PC-3 (cell line): Measurements from ENCODE around the gene FOSL1. TPM values are rescaled to one million over a fixed set of nuclear protein-coding genes. Genes with fewer than 3 reads are reported as not detected.

Experiments used
- ATAC-seq: fragments of 200-7000 bp; cut with Tn5 transposase; 2 replicates; pipeline ENCODE4 v1.9.1; 2020; ENCODE audit warnings: mild to moderate bottlenecking, moderate library complexity
- BruUV-seq: library from RNA; stranded (reverse); fragments of 400-500 nt; replicated peaks from 2 replicates; lab custom pipeline; 2021; lab: Mats Ljungman, UMichigan
- CTCF ChIA-PET: fragments of 300-600 bp; sonication (Branson Sonifier 250); formaldehyde crosslinking; loops from one replicate; lab custom pipeline; 2022; ENCODE audit warnings: antibody characterized with exemption; lab: Charles Lee
- POLR2A ChIA-PET: fragments of 300-600 bp; sonication (Branson Sonifier 250); formaldehyde crosslinking; loops from one replicate; lab custom pipeline; 2022; ENCODE audit warnings: antibody characterized with exemption; ENCODE audit not compliant: unreplicated experiment; lab: Charles Lee
- DNase-seq: peaks from one replicate; pipeline ENCODE4 v3.0.0-alpha.2; 2015
- H2AFZ ChIP-seq: fragments of 300-600 bp; sonication (generic); 2 replicates; pipeline ENCODE4 v1.6.0; 2016; ENCODE audit warnings: antibody characterized with exemption, low read length
- H3F3A ChIP-seq: fragments of 300-600 bp; sonication (generic); one replicate; pipeline ENCODE4 v1.6.0; 2017; ENCODE audit warnings: antibody characterized with exemption, low read length, control low read depth, mild to moderate bottlenecking; ENCODE audit not compliant: unreplicated experiment
- H3K27ac ChIP-seq: fragments of 300-600 bp; sonication (generic); 2 replicates; pipeline ENCODE4 v1.5.1; 2016; ENCODE audit warnings: mild to moderate bottlenecking, low read length
- H3K27me3 ChIP-seq: fragments of 300-600 bp; sonication (generic); 2 replicates; pipeline ENCODE4 v1.6.1; 2016; ENCODE audit warnings: low read length, mixed read lengths
- H3K36me3 ChIP-seq: fragments of 300-600 bp; sonication (generic); 2 replicates; pipeline ENCODE4 v1.6.1; 2016; ENCODE audit warnings: low read depth, mixed run types, low read length, mixed read lengths
- H3K4me1 ChIP-seq: fragments of 300-600 bp; sonication (generic); 2 replicates; pipeline ENCODE4 v1.5.1; 2016; ENCODE audit warnings: low read length; ENCODE audit not compliant: insufficient read depth
- H3K4me2 ChIP-seq: fragments of 300-600 bp; sonication (generic); 2 replicates; pipeline ENCODE4 v1.6.0; 2016; ENCODE audit warnings: low read length
- H3K4me3 ChIP-seq: fragments of 300-600 bp; sonication (generic); 2 replicates; pipeline ENCODE4 v1.5.1; 2016; ENCODE audit warnings: mild to moderate bottlenecking, low read length, mixed read lengths
- H3K79me2 ChIP-seq: fragments of 300-600 bp; sonication (generic); 2 replicates; pipeline ENCODE4 v1.6.1; 2017; ENCODE audit warnings: low read length, mixed read lengths
- H3K9ac ChIP-seq: fragments of 300-600 bp; sonication (generic); 2 replicates; pipeline ENCODE4 v1.6.0; 2016; ENCODE audit warnings: mild to moderate bottlenecking, low read length
- H3K9me2 ChIP-seq: fragments of 300-600 bp; sonication (generic); replicated peaks from 2 replicates; pipeline ENCODE4 v1.6.1; 2016; ENCODE audit warnings: mixed run types, low read length, mixed read lengths
- H3K9me3 ChIP-seq: fragments of 300-600 bp; sonication (generic); 2 replicates; pipeline ENCODE4 v1.6.1; 2016; ENCODE audit warnings: low read length, mixed read lengths
- H4K20me1 ChIP-seq: fragments of 300-600 bp; sonication (generic); 2 replicates; pipeline ENCODE4 v1.6.1; 2016; ENCODE audit warnings: low read length, mixed read lengths
- EZH2 ChIP-seq: fragments of 300-600 bp; sonication (generic); IDR thresholded peaks from one replicate; pipeline ENCODE4 v1.6.1; 2017; ENCODE audit warnings: antibody characterized with exemption, mild to moderate bottlenecking, low read length; ENCODE audit not compliant: unreplicated experiment
- EZH2phosphoT487 ChIP-seq: fragments of 300-600 bp; sonication (generic); IDR thresholded peaks from 2 replicates; pipeline ENCODE4 v1.6.1; 2018; ENCODE audit warnings: mild to moderate bottlenecking, antibody characterized with exemption, low read length, borderline replicate concordance
- intact Hi-C: fragments of 100-400 bp; cut with micrococcal nuclease; formaldehyde crosslinking; loops from 2 replicates; pipeline ENCODE4 v1.9.0; 2023
- total RNA-seq: library from RNA; depleted of rRNA; stranded (reverse); fragments of >200 nt; gene quantifications from 2 replicates; pipeline ENCODE4 v1.2.3, GENCODE V29; 2014
- TF ChIP-seq, protein P1 (sequence below): fragments of 300-600 bp; sonication (generic); conservative IDR thresholded peaks from 2 replicates; pipeline ENCODE4 v1.5.1; 2017; ENCODE audit warnings: antibody characterized with exemption, low read depth, mild to moderate bottlenecking, low read length

FOSL1 gene
- total RNA-seq, 1 experiment from 2014 or later = 656 TPM

DNA sequence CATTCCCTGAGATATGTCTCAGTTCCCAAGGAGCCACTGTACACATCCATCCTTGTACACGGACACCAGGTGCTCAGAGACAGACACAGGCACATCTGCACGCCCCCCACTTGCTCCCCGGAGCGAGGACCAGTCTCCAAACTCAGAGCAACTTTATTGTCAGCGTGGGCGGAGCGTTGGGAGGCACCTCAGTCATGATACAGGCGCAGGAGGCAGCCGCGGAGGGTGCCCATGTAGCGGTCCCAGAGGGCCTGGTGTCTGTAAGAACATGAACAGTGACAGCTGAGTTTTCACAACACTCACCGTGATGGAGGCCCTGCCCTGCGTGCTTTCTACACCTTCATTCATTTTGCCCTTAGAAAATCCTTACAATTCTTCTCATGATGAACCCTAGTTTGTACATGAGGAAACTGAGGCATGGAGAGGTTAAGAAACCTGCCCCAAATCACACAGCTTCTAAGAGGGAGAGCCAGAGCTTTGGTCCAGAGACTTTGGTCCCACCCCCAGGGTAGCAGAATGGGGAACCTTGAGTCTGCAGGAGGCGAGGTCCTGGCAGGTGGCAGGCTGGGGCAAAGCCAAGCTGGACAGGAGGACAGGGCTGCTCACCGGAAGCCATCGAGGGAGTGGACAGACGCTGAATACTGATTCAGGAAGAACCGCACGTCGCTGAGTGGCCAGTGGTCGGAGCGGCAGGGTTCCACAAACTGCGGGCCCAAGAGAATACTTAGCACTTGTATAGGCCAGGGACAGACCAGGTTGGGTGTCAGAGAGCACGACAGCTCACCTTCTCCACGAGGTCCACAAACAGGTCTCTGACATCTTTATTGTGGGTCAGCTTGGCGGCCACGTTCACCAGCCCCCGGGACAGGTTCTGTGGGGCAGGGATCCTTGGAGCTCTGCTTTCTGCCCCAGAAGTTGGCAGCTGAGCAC is 16.1 kb downstream of the FOSL1 start:
- CTCF ChIA-PET = interaction anchor here (0.6 to 2.0 kb wide), 7 partner anchors 18 to 386 kb away, joined by 4 to 14 read pairs (median 6); partner anchors contain the start of gene MUS81
- intact Hi-C loops = loop anchor here (1.0 kb wide), 1 partner anchor 105 kb away; no protein-coding TSS in a partner anchor

DNA sequence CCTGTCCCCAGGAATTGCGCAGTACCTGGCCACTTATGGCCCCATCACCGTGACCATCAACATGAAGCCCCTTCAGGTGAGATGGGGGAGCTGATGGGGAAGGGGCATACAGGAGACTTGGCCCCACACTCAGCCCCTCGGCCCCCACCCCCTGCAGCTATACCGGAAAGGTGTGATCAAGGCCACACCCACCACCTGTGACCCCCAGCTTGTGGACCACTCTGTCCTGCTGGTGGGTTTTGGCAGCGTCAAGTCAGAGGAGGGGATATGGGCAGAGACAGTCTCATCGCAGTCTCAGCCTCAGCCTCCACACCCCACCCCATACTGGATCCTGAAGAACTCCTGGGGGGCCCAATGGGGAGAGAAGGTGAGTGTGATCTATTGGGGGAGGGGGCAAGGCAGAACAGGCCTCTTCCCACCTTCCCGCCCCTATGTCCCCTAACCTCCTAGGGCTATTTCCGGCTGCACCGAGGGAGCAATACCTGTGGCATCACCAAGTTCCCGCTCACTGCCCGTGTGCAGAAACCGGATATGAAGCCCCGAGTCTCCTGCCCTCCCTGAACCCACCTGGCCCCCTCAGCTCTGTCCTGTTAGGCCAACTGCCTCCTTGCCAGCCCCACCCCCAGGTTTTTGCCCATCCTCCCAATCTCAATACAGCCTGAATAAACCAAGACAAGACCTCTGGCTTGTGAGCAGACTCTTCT is 17.0 kb downstream of the FOSL1 start:
- no peaks in the 10 kb centered on the region for H3K27me3 ChIP-seq
- intact Hi-C loops = no loop called here
- H3K9me2 ChIP-seq = no peaks in the 10 kb centered on the region
- H3K4me1 ChIP-seq = peaks cover 13% of the 10 kb centered on the region
- ATAC-seq = no peak
- no peak overlapping the region for H3K27ac ChIP-seq
- H3K79me2 ChIP-seq = peaks cover 36% of the 10 kb centered on the region
- no peaks in the 10 kb centered on the region for H4K20me1 ChIP-seq
- ChIA-PET POLR2A (no interaction called here), CTCF (no interaction called here)
- peaks cover 37% of the 10 kb centered on the region for H3K36me3 ChIP-seq
- TF ChIP-seq EZH2 = no peak
- TF ChIP-seq EZH2phosphoT487 = no peak
- TF ChIP-seq, protein P1, sequence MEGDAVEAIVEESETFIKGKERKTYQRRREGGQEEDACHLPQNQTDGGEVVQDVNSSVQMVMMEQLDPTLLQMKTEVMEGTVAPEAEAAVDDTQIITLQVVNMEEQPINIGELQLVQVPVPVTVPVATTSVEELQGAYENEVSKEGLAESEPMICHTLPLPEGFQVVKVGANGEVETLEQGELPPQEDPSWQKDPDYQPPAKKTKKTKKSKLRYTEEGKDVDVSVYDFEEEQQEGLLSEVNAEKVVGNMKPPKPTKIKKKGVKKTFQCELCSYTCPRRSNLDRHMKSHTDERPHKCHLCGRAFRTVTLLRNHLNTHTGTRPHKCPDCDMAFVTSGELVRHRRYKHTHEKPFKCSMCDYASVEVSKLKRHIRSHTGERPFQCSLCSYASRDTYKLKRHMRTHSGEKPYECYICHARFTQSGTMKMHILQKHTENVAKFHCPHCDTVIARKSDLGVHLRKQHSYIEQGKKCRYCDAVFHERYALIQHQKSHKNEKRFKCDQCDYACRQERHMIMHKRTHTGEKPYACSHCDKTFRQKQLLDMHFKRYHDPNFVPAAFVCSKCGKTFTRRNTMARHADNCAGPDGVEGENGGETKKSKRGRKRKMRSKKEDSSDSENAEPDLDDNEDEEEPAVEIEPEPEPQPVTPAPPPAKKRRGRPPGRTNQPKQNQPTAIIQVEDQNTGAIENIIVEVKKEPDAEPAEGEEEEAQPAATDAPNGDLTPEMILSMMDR = no peak
- no TSS peak for BruUV-seq
- no peak for DNase-seq
- no peaks in the 10 kb centered on the region for H3F3A ChIP-seq
- no peak overlapping the region for H3K4me3 ChIP-seq
- H2AFZ ChIP-seq = no peak overlapping the region
- H3K4me2 ChIP-seq = no peak overlapping the region
- H3K9ac ChIP-seq = no peak overlapping the region
- H3K9me3 ChIP-seq = no peaks in the 10 kb centered on the region

More for the DNA sequence above, 16.1 kb downstream of the FOSL1 start:
- Histone ChIP-seq H3K9me2 (no peaks in the 10 kb centered on the region), H3K36me3 (peaks cover 37% of the 10 kb centered on the region), H3K9ac (no peak overlapping the region), H3K4me1 (peaks cover 18% of the 10 kb centered on the region), H3K27ac (no peak overlapping the region), H3K79me2 (peaks cover 36% of the 10 kb centered on the region), H3K4me2 (no peak overlapping the region), H3K9me3 (no peaks in the 10 kb centered on the region), H4K20me1 (no peaks in the 10 kb centered on the region), H3F3A (no peaks in the 10 kb centered on the region), H3K27me3 (no peaks in the 10 kb centered on the region), H2AFZ (no peak overlapping the region), H3K4me3 (no peak overlapping the region)
- DNase-seq (no peak), ATAC-seq (no peak)
- POLR2A ChIA-PET = no interaction called here
- no TSS peak for BruUV-seq
- TF ChIP-seq EZH2phosphoT487 = no peak
- TF ChIP-seq, protein P1 = no peak
- TF ChIP-seq EZH2 = no peak
